H1 (cell line): ENCODE data around the gene CTIF. TPM values are rescaled to one million over a fixed set of nuclear protein-coding genes. Genes with fewer than 3 reads are reported as not detected.

Source experiments
- CHD7 ChIP-seq: fragments of 300-600 bp; sonication (generic); IDR thresholded peaks from 2 replicates; pipeline ENCODE4 v1.7.1; 2012; ENCODE audit warnings: low read length, moderate library complexity, mild to moderate bottlenecking, inconsistent platforms; ENCODE audit not compliant: insufficient replicate concordance
- GABPA ChIP-seq: IDR thresholded peaks from 2 replicates; pipeline ENCODE4 v1.6.1; 2011; ENCODE audit warnings: mild to moderate bottlenecking, low read length, moderate library complexity, borderline replicate concordance; ENCODE audit not compliant: insufficient read depth
- KDM1A ChIP-seq: fragments of 200-600, 300-600 bp; sonication (generic); IDR thresholded peaks from 2 replicates; pipeline ENCODE4 v1.7.1; 2016; ENCODE audit warnings: mild to moderate bottlenecking, low read length, borderline replicate concordance
- MAX ChIP-seq: IDR thresholded peaks from 2 replicates; pipeline ENCODE4 v1.6.1; 2012; ENCODE audit warnings: inconsistent platforms
- PHF8 ChIP-seq: fragments of 200-600 bp; sonication (generic); conservative IDR thresholded peaks from 2 replicates; pipeline ENCODE4 v1.7.1; 2012; ENCODE audit warnings: low read depth, mild to moderate bottlenecking, inconsistent platforms, low read length, moderate library complexity
- TBP ChIP-seq: IDR thresholded peaks from 2 replicates; pipeline ENCODE4 v1.6.1; 2011; ENCODE audit warnings: low read depth, low read length, improper control_type of control experiment
- polyA plus RNA-seq, 7 experiments: library from polyadenylated mRNA; depleted of rRNA in 3 of 7; stranded (reverse) in 5 of 7; unstranded in 2 of 7; fragments of >200 nt in 5 of 7; fragments of 200-250 nt in 2 of 7; gene quantifications; 1 replicate in 5 of 7; 2 replicates in 1 of 7; 4 replicates in 1 of 7; pipeline versions ENCODE4 v1.2.1 to v1.2.3, GENCODE V29; 2011 to 2013; ENCODE audit warnings: missing spikeins in 2 of 7, mixed read lengths in 2 of 7
- total RNA-seq: library from RNA; stranded (reverse); fragmentation: NEBNext Ultra II Directional; extraction: Animal tissue kit (Norgen Biotek cat#: 25700); gene quantifications from 2 replicates; pipeline ENCODE4 v1.2.1, GENCODE V29; 2021

Gene CTIF
- total and polyA plus RNA-seq, 2 of the 8 experiments (the other 6 are each of a cell fraction or from before 2014, with no cell fraction given): 9.0 to 17.8 TPM

DNA sequence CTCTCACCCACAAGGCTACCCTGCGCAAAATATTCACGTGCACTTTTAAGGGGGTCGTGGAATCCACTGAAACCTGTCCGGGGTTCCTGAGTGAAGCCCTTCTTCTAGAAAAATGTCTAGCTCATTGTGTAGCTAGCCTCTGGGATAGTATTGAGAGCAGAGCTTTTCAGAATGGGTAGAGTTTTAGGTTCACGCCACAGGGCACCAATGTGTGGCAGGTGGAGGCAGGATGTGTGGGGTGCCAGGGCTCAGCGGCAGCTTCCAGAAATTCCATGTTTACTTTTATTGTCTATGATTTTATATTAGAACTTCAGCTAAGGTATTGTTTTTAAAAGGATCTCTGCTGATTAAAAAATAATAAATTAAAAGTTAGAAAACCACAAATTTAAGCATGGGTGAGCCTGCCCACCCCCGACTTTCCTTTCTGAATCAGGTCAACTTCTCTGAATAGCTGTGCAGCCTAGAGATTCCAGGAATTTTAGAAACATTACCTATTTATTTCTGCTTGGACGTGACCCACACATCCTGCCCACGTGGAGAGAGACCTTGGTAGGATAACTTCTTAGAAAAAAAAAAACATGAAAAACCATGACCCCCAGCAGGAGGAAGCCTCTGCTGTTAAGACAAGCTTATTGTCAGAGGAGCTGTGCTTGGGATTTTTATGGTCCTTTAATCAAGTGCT lies 163.7 kb downstream of the CTIF start (continued):
- TF ChIP-seq CHD7 (no peak), KDM1A (no peak), PHF8 (no peak), TBP (no peak), GABPA (no peak), MAX (no peak)
- TF ChIP-seq, all 59 proteins: peak for 0
